GM19395 (cell line): ENCODE data around the gene COL4A1.
"Not testable (repeated sequence)": the region's sequence is repeated elsewhere in the genome, so short reads cannot be mapped to it uniquely, and the experiment has no call there.

Source experiments
- ATAC-seq: cut with Tn5 transposase; IDR thresholded peaks from one replicate; pipeline ENCODE4 v1.9.1; 2021; ENCODE audit warnings: mild to moderate bottlenecking, moderate library complexity; ENCODE audit not compliant: unreplicated experiment

Gene COL4A1

DNA sequence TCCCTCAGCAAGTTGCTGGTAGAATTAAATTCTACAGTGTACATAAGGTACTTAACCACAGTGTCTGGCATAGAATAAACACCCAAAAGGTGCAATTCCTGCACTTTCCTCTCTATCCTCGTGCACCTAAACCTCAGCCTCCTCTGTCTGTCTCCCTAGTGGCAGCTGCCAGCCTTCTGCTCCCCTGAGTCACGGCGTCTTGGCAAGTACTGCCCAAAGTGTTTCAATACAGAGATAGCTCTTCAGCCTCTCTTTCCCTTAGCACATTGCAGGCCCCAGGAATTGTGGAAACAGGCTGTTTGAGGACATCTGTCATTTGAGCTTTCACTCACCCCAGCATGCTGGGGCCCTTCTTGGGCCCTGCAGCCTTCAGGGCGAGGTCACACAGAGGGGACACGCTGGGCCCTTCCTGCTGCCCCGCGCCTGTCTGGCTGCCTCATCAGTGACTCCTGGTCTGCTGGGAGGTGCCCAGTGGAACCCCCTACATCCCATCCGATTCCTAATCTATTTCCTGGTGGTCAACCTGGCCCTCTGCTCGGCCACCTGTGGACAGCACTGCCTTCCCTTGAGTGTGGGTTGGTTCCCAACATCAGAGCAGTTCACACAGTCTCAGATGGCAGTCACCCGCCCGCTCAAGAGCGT, 19.4 kb upstream of the COL4A1 start:
- no peak for ATAC-seq

DNA sequence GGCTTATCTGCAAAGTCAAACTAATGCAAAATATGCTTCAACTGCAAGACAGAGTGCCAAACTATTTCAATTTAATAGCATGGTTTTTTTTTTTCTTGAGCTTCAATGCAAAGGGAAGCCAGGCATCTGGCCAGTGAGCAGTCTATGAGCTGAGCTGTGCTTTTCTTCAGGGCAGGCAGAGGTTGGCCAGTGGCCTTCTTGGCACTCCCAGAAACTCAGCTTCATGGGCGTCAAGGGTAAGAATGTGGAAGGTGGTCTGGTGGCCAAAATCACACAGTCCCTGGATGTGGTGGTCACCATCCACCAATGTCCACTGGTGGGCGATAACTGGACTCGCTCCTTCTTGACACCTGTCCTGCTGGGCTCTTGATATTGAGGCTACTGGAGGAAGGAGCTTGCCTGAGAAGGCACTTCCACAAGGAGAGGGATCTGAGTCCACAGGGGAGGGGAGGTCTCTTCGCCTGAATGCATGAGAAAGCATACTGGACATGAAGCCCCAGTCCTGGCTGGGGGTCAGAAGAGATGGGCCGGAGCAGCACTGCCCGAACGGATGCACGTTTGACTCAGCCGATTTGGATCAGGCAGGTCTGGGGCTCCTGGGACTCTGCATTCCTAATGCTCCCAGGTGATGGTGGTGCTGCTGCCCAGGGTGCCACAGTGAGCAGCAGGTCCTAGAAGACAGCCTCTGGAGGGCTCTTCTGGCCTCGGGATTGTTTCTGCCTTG, 17.2 kb upstream of the COL4A1 start:
- ATAC-seq = no peak

DNA sequence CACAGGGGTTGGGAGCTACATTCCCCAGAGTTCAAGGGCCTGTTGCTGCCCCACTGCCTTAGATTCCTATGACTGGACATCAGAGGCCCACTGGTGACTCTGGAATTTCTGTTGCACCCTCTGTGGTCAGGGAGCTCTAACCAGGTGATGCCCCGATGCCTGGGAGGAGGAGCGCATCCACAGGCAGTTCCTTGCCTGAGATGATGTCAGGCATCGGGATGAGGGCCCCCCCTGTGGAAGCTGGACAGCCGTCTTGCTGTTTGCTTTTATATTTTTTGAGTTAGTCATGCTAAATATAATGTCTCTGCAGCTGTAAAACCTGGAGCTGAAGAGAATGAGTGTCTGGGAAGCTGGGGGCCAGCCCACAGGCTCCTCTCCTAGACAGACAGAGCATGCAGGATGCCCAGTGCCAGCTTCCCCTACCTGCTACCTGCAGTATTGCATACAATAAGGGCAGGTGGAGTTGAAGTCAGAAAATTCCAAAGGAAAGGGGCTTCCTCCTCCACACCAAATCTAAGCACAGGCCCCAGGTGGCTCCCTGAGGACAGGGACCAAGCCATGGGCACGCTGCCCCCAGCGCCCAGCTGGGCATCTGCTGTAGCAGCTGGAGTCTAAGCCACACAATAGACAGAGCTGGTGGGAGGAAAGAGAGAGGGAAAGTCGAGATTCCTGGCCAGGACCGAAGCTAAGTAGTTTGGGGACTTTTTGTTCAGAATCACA, 16.4 kb upstream of the COL4A1 start:
- no peak for ATAC-seq

DNA sequence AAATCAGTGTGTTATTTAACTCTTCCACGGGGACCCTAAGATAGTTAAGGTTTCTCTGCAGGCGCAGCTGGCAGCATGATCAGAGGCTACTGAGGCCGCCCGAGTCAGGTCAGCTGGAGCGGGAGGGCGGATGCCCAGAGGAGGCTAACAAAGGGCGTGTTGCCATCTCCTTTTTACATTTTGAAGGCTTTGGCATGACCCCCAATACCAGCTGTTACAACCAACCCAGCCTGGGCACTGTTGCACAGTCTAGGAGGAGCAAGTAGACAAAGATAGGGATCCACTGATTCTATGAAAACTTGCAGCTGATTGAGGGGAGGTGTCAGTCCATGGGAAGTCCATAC, 15.8 kb upstream of the COL4A1 start:
- ATAC-seq = no peak

DNA sequence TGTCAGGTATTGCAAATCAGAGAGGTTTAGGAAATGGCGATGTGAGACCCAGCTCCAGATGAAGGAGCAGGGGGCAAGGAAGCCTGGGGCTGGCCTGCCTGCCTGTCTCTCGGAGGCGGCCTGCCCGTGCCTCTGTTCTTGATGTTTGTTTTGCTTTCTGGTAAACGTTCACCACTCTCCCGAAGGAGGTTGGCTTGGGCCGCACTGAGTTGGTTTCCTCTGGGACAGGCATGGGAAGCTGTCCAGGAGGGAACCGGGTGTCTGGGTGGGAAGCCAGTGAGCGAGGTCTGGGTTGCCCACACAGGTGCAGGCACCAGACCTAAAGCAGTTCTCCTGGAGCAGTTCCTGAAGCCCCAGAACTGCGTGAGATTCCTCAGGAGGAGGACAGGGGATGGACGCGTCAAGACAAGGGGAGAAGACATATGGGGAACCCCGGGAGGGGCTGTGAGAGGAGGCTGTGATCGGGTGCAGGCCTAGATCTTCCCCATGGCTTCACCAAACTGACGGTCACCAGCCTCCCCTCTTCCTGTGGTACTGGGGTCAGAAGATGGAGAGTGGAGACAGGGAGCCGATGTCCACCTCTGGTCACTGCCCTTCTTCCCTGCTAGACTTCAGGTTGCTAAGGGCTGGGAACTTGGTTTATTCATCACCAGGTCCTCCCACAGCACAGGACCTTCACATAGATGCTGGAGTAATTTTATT, 15.3 kb upstream of the COL4A1 start:
- ATAC-seq = no peak

- ATAC-seq = not testable (repeated sequence)
These were observed 14.6 kb upstream of the COL4A1 start for GRCh38 chr13:110321573-110321972.

- no peak for ATAC-seq
These were observed 13.7 kb upstream of the COL4A1 start for GRCh38 chr13:110320645-110321044.

GRCh38 chr13:110319774-110320509, 13.0 kb upstream of the COL4A1 start:
- no peak for ATAC-seq

DNA sequence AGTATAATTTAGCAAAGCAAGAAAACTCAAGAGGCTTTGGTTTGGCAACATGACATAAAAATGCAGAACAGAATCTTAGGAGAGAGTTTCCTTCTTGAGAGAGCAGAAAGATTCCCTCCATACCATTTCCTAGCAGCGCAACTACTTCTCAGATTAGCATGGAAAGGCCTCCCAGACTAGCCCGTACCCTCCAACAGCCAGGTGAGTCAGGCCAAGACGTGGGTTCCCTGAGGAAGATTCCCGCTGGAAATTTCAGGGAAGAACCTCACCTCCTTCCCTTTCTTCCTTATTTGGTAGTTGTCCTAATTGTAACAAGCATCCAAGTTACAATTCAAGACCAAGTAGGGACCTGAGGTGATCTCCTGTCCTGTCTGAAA, 12.4 kb upstream of the COL4A1 start:
- ATAC-seq = no peak

- no peak for ATAC-seq
These were observed 12.0 kb upstream of the COL4A1 start for GRCh38 chr13:110318920-110319319.

- no peak for ATAC-seq
These were observed 10.7 kb upstream of the COL4A1 start for GRCh38 chr13:110317496-110318195.

GRCh38 chr13:110317093-110317492, 10.1 kb upstream of the COL4A1 start:
- no peak for ATAC-seq

DNA sequence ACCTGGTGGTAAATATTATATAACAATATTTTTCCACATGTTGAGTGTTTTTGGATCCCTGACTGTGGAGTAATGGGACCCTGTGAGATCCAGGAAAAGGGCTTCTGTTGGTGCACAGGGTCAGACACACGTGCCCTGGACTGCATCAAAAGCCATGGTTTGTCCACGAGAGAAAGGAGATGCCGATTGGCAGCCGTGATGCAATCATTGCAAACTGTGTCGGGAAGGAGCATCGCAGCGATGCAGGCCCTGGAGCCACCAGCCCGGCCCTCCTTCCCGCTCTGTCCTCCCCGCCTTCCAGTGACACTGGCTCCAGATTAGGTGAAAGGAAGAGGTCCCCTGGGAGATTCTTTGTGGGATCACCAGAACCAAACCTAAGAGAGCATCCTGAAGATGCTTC, 9.2 kb upstream of the COL4A1 start:
- ATAC-seq = no peak

- ATAC-seq = no peak
These were observed 7.7 kb upstream of the COL4A1 start for GRCh38 chr13:110314516-110315245.

DNA sequence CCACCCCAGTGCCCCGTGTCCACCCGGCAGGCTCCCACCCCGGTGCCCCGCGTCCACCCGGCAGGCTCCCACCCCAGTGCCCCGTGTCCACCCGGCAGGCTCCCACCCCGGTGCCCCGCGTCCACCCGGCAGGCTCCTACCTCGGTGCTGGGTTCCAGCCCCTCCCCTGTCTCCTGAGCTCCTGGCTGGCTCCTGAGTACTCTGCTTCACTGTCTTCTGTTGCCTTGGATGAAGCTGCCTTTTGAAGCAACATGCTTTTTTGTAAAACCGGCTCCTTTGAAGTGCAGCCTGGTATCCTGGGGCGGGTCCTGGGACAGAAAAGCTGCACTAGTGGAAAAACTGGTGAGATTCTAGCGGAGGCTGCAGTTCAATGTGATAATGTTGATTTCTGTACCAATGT, 6.8 kb upstream of the COL4A1 start:
- not testable (repeated sequence) for ATAC-seq

- ATAC-seq = not testable (repeated sequence)
These were observed 6.3 kb upstream of the COL4A1 start for GRCh38 chr13:110313261-110313660.

DNA sequence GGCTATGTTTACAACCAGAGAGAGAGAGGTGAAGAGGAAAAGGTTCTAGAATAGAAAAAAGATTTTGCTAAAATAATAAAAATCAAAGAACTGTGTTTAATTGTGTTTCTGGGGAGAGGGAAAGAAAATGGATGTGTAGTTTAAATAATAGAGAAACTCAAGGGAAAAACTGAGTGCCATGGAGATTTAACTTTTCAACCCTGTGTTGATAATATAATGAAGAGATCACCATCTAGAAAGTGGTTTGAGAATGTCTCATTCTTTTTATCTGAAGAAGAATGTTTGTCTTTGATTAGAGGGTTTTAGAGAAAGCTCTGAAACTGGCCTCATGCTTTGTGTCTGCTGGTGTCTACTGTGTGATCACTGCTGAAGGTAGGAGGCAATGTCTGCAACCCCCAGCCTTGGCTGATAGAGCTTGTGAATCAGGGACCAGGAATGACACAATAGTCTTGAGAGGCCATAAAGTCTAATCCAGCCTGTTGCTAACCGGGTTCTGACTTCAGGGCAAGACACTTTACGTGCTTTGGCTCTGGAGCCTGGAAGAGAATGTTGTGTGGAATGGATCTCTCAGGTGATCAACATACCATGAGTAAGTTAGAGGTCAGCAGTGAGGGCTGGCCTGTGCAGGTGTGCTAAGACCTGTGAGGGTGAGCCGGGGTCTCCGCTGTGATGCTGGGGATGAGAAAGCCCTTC, 5.5 kb upstream of the COL4A1 start:
- ATAC-seq = no peak

DNA sequence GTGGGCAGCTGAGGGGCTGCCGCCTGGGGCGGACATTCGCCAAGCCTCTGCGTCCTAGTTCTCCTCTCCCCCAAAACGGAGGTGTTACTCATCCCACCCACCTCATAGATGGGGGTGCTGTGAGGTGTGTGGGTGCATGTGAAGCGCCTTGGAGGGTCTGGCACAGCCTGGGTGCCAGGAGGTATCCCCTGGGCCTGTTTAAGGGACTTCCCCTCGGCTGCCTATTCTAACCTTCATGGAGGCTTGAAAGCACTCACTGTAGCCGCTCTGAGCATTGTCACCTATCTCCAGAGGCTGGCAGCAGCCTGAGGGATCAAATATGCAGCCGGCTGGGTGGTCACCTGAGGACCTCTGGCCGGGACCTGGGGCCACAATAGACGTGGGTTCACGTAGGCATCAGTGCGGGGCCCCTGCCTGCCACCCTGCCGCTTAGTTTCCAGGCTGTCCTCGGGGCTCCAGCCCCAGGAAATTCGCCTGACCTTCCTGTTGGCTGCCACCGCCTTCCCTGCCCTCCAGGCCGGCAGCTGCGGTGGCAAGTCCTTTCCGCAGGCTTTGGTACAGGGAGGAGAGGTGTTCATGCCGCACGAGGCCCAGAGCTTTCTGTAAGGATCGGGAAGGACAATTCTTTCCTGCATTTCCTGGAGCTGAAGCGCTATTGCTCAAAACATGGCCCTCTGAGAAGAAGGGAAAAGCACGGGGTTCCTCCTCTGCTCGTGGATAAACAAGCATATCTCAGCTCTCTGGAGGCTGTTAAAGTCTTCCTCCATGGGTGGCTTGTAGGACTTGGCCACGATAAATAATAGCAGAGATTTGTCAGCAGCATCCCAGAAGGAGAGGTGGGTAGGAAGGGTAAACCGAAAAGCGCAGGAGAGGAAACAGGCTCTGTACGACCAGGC, 4.7 kb upstream of the COL4A1 start:
- no peak for ATAC-seq
